ENCODE measurements around the gene STAG3.

GRCh38 chr7:100152937-100153666 lies 24.6 kb upstream of the STAG3 start:
- TF ChIP-seq CTCF (IDR thresholded peaks at IDR 0.05) (no peak), POLR2A (IDR thresholded peaks at IDR 0.05) (no peak)
